ENCODE measurements around the gene DIAPH3. TPM values are rescaled to one million over a fixed set of nuclear protein-coding genes. Genes with fewer than 3 reads are reported as not detected.
"Not testable (repeated sequence)": the region's sequence is repeated elsewhere in the genome, so short reads cannot be mapped to it uniquely, and the experiment has no call there.

The DIAPH3 gene
- polyA plus RNA-seq, 1 of the 3 experiments (the other 2 are of a cell fraction): 5.4 TPM

DNA sequence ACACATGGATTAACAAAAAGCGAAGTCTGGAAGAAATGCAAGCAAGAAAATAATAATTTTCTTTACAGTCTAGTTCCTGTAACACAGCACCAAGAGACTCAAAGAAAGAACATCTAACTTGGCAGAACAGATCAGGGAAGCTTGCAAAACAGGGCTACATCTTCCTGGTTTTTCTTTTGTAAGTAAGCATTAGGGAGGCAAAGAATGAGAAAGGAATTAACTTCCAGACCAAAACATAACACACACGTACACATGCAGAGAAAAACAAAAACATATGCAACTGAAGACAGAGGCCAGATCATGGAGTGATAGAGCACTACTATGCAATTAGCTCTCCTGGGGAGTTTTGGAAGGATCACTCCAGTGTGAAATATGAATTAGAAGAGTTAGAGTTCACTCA, 120.5 kb downstream of the DIAPH3 start:
- WGBS (ENCODE audit: low lambda C conversion rate): 61% methylated on average over 2 of the region's 2 CpGs

DNA sequence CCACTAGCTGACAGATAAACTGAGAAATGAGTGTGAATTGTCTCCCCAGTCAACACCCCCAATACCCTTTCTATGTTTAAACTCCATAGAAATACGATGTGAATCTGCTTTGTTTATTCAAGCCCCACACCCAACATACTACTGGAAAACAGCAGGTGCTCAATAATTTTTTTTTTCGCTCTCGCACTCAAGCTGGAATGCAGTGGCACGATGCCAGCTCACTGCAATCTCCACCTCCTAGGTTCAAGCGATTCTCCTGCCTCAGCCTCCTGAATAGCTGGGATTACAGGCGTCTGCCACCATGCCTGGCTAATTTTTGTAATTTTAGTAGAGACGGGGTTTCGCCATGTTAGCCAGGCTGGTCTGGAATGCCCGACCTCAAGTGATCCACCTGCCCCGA, 123.1 kb downstream of the DIAPH3 start:
- POLR2A ChIA-PET, DNase-seq: not testable (repeated sequence)
- WGBS (ENCODE audit: low lambda C conversion rate): 95% methylated on average over 10 of the region's 10 CpGs

More for the DNA sequence above, 120.5 kb downstream of the DIAPH3 start:
- Histone ChIP-seq H3K4me2 (peak overlapping the region; percentile 28; the same call in 1 of the 2 replicates), H3K27me3 (ENCODE audit: insufficient read depth) (no peaks in the 10 kb centered on the region), H3K4me3 (ENCODE audit: low read depth in 2 of 2, low read length in 1 of 2) (no peak overlapping the region), H3K9me3 (no peaks in the 10 kb centered on the region), H3K4me1 (ENCODE audit: control insufficient read depth in 1 of 2, insufficient read depth in 2 of 2, low read depth in 1 of 2, low read length in 1 of 2) (peaks cover 0 to 8% of the 10 kb centered on the region in 2 experiments; a peak in 2 of 4 replicates), H3F3A (replicated peaks; ENCODE audit: insufficient read depth) (no peaks in the 10 kb centered on the region), H2AFZ (ENCODE audit: low read depth) (peak overlapping the region; percentile 26; the same call in 1 of the 2 replicates), H3K27ac (ENCODE audit: low read depth in 2 of 2, low read length in 1 of 2) (peak overlapping the region in 1 of 2 experiments; percentile 64; a peak in 1 of 4 replicates), H4K20me1 (ENCODE audit: insufficient read depth) (no peaks in the 10 kb centered on the region), H3K79me2 (ENCODE audit: insufficient read depth) (peaks cover 38% of the 10 kb centered on the region; the same call in 1 of the 2 replicates), H3K9me2 (no peaks in the 10 kb centered on the region), H3K9ac (peak overlapping the region; percentile 8; the same call in 1 of the 2 replicates), H3K36me3 (replicated peaks in 1 of 2; ENCODE audit: control insufficient read depth in 1 of 2, insufficient read depth in 2 of 2, low read length in 1 of 2) (peaks cover 0 to 5% of the 10 kb centered on the region in 2 experiments)
- CTCF ChIA-PET: no interaction called here
- TF ChIP-seq, protein P1, sequence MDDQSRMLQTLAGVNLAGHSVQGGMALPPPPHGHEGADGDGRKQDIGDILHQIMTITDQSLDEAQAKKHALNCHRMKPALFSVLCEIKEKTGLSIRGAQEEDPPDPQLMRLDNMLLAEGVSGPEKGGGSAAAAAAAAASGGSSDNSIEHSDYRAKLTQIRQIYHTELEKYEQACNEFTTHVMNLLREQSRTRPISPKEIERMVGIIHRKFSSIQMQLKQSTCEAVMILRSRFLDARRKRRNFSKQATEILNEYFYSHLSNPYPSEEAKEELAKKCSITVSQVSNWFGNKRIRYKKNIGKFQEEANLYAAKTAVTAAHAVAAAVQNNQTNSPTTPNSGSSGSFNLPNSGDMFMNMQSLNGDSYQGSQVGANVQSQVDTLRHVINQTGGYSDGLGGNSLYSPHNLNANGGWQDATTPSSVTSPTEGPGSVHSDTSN (IDR thresholded peaks at IDR 0.05): no peak
- TF ChIP-seq NFIC (IDR thresholded peaks at IDR 0.05; ENCODE audit: borderline replicate concordance): no peak
- no peak for TF ChIP-seq TCF12 (IDR thresholded peaks at IDR 0.05)
- TF ChIP-seq POLR2AphosphoS5 (IDR thresholded peaks at IDR 0.05; ENCODE audit: low read depth, low read length): no peak
- TF ChIP-seq, protein P2, sequence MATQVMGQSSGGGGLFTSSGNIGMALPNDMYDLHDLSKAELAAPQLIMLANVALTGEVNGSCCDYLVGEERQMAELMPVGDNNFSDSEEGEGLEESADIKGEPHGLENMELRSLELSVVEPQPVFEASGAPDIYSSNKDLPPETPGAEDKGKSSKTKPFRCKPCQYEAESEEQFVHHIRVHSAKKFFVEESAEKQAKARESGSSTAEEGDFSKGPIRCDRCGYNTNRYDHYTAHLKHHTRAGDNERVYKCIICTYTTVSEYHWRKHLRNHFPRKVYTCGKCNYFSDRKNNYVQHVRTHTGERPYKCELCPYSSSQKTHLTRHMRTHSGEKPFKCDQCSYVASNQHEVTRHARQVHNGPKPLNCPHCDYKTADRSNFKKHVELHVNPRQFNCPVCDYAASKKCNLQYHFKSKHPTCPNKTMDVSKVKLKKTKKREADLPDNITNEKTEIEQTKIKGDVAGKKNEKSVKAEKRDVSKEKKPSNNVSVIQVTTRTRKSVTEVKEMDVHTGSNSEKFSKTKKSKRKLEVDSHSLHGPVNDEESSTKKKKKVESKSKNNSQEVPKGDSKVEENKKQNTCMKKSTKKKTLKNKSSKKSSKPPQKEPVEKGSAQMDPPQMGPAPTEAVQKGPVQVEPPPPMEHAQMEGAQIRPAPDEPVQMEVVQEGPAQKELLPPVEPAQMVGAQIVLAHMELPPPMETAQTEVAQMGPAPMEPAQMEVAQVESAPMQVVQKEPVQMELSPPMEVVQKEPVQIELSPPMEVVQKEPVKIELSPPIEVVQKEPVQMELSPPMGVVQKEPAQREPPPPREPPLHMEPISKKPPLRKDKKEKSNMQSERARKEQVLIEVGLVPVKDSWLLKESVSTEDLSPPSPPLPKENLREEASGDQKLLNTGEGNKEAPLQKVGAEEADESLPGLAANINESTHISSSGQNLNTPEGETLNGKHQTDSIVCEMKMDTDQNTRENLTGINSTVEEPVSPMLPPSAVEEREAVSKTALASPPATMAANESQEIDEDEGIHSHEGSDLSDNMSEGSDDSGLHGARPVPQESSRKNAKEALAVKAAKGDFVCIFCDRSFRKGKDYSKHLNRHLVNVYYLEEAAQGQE (IDR thresholded peaks at IDR 0.05; ENCODE audit: low read depth, low read length): no peak
- TF ChIP-seq EP300 (IDR thresholded peaks at IDR 0.05; ENCODE audit: borderline replicate concordance in 1 of 2, low read depth in 1 of 2, low read length in 1 of 2): no peak
- no peak for TF ChIP-seq TAF1 (IDR thresholded peaks at IDR 0.05; ENCODE audit: borderline replicate concordance, low read depth, low read length)
- TF ChIP-seq JUND (IDR thresholded peaks at IDR 0.05): no peak
- no peak for TF ChIP-seq SMC3 (IDR thresholded peaks at IDR 0.05; ENCODE audit: low read depth, low read length)
- no peak for TF ChIP-seq FOXM1 (IDR thresholded peaks at IDR 0.05; ENCODE audit: low read depth)
- TF ChIP-seq RCOR1 (IDR thresholded peaks at IDR 0.05; ENCODE audit: low read length): no peak
- no peak for TF ChIP-seq FOSL2 (IDR thresholded peaks at IDR 0.05; ENCODE audit: borderline replicate concordance, low read depth)
- POLR2A ChIA-PET: no interaction called here
- DNase-seq: peak; percentile 5

More for the DNA sequence above, 123.1 kb downstream of the DIAPH3 start:
- not testable (repeated sequence) for H3K9me3 ChIP-seq; H3K4me3 ChIP-seq (ENCODE audit: low read depth in 2 of 2, low read length in 1 of 2); H3K4me2 ChIP-seq; H3K27me3 ChIP-seq (ENCODE audit: insufficient read depth); H3K9ac ChIP-seq; H3K36me3 ChIP-seq (replicated peaks in 1 of 2; ENCODE audit: control insufficient read depth in 1 of 2, insufficient read depth in 2 of 2, low read length in 1 of 2); H3F3A ChIP-seq (replicated peaks; ENCODE audit: insufficient read depth); H3K27ac ChIP-seq (ENCODE audit: low read depth in 2 of 2, low read length in 1 of 2); H3K4me1 ChIP-seq (ENCODE audit: control insufficient read depth in 1 of 2, insufficient read depth in 2 of 2, low read depth in 1 of 2, low read length in 1 of 2); H2AFZ ChIP-seq (ENCODE audit: low read depth); H3K9me2 ChIP-seq; H4K20me1 ChIP-seq (ENCODE audit: insufficient read depth)
- CTCF ChIA-PET: interaction anchor here (1.8 kb wide), 1 partner anchor 10 kb away, joined by 3 read pairs; no protein-coding TSS in a partner anchor
- peaks cover 22% of the 10 kb centered on the region; the same call in 1 of the 2 replicates for H3K79me2 ChIP-seq (ENCODE audit: insufficient read depth)

Measured in SK-N-SH (cell line).